GM12891 (cell line): ENCODE data around the gene NETO2.

Source experiments
- PAX5 ChIP-seq: IDR thresholded peaks from 2 replicates; pipeline ENCODE4 v1.6.1; 2011; ENCODE audit warnings: low read length, moderate library complexity, mild to moderate bottlenecking; ENCODE audit not compliant: insufficient read depth, severe bottlenecking
- POLR2A ChIP-seq: IDR thresholded peaks from 2 replicates; pipeline ENCODE4 v1.6.1; 2011; ENCODE audit warnings: low read depth, low read length, control low read depth
- POLR2AphosphoS5 ChIP-seq: IDR thresholded peaks from 2 replicates; pipeline ENCODE4 v1.6.1; 2011; ENCODE audit warnings: low read depth, low read length, control low read depth
- TAF1 ChIP-seq: IDR thresholded peaks from 2 replicates; pipeline ENCODE4 v1.6.1; 2011; ENCODE audit warnings: low read depth, low read length, control low read depth

- TF ChIP-seq TAF1 = no peak
- no peak for TF ChIP-seq POLR2A
- TF ChIP-seq POLR2AphosphoS5 = no peak
- no peak for TF ChIP-seq PAX5
These were observed 17.7 kb upstream of the NETO2 start for GRCh38 chr16:47161464-47161863.
